Stomach (tissue), 4 donors: Measurements from ENCODE around the gene SYT2.

Source experiments
- POLR2AphosphoS5 ChIP-seq, 3 donors: sonication (generic); formaldehyde crosslinking; IDR thresholded peaks; one replicate each; pipeline ENCODE4 v1.6.1; 2016; ENCODE audit warnings: antibody characterized with exemption in 3 of 3
- TF ChIP-seq, protein P1 (sequence below), 7 experiments: fragments of 450-650 bp in 4 of 7; fragments of 200-600 bp in 3 of 7; sonication (generic) in 3 of 7; IDR thresholded peaks; one replicate each; pipeline ENCODE4 v1.5.1; 2016 to 2019; ENCODE audit warnings: antibody characterized with exemption in 7 of 7, control low read depth in 2 of 7, mild to moderate bottlenecking in 1 of 7

DNA sequence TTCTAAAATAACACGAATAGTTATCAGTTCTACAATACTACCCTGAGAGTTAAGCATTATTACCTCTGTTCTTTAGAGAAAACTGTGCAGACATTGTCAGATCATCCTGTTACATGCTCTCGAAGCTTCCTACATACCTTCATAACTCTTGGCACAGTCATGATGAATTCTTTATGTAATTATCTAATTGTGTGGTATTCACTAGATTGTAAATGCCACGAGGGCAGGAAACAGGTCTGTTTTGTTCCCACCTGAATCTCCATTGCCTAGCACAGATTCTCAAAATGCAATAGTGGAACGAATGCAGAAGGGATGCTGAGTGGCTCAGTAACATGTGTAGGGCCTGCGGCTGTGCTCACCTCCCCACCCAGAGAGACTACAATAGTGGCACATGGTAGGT lies 3.4 kb downstream of the SYT2 start:
- no peak for TF ChIP-seq POLR2AphosphoS5 (IDR thresholded peaks at IDR 0.05)
- TF ChIP-seq, protein P1, sequence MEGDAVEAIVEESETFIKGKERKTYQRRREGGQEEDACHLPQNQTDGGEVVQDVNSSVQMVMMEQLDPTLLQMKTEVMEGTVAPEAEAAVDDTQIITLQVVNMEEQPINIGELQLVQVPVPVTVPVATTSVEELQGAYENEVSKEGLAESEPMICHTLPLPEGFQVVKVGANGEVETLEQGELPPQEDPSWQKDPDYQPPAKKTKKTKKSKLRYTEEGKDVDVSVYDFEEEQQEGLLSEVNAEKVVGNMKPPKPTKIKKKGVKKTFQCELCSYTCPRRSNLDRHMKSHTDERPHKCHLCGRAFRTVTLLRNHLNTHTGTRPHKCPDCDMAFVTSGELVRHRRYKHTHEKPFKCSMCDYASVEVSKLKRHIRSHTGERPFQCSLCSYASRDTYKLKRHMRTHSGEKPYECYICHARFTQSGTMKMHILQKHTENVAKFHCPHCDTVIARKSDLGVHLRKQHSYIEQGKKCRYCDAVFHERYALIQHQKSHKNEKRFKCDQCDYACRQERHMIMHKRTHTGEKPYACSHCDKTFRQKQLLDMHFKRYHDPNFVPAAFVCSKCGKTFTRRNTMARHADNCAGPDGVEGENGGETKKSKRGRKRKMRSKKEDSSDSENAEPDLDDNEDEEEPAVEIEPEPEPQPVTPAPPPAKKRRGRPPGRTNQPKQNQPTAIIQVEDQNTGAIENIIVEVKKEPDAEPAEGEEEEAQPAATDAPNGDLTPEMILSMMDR (IDR thresholded peaks at IDR 0.05): no peak
